Endodermal cell (in vitro differentiated cells): ENCODE measurements around the gene LRIG1. TPM values are rescaled to one million over a fixed set of nuclear protein-coding genes. Genes with fewer than 3 reads are reported as not detected.

ENCODE experiments used
- DNase-seq: peaks from one replicate; pipeline ENCODE4 v3.0.0-alpha.2; 2017
- H3K27ac ChIP-seq: 2 replicates; pipeline ENCODE4 v1.5.1; 2013; ENCODE audit warnings: mild to moderate bottlenecking, low read depth, low read length, moderate library complexity
- H3K27me3 ChIP-seq: 2 replicates; pipeline ENCODE4 v1.6.1; 2013; ENCODE audit warnings: mild to moderate bottlenecking, low read length, moderate library complexity; ENCODE audit not compliant: insufficient read depth, control insufficient read depth, poor library complexity, severe bottlenecking
- H3K36me3 ChIP-seq: 2 replicates; pipeline ENCODE4 v1.7.0; 2013; ENCODE audit warnings: mild to moderate bottlenecking, low read length, moderate library complexity; ENCODE audit not compliant: control insufficient read depth, insufficient read depth
- H3K4me1 ChIP-seq: one replicate; pipeline ENCODE4 v1.7.0; 2013; ENCODE audit warnings: low read length; ENCODE audit not compliant: control insufficient read depth, insufficient read depth
- H3K4me3 ChIP-seq: 2 replicates; pipeline ENCODE4 v1.5.1; 2013; ENCODE audit warnings: mild to moderate bottlenecking, low read length, moderate library complexity
- H3K9ac ChIP-seq: 2 replicates; pipeline ENCODE4 v1.6.1; 2013; ENCODE audit warnings: mild to moderate bottlenecking, low read length, moderate library complexity; ENCODE audit not compliant: poor library complexity, severe bottlenecking; ENCODE audit errors: extremely low read depth
- H3K9me3 ChIP-seq: 2 replicates; pipeline ENCODE4 v1.6.1; 2013; ENCODE audit warnings: mild to moderate bottlenecking, low read length, moderate library complexity; ENCODE audit not compliant: control insufficient read depth
- H3K27ac Mint-ChIP-seq: 2 replicates; pipeline ENCODE4 v1.8.0; 2020; ENCODE audit warnings: mixed read lengths
- H3K27me3 Mint-ChIP-seq: 2 replicates; pipeline ENCODE4 v1.8.0; 2021; ENCODE audit warnings: mild to moderate bottlenecking, mixed read lengths; ENCODE audit not compliant: insufficient read depth
- H3K36me3 Mint-ChIP-seq: 2 replicates; pipeline ENCODE4 v1.8.0; 2020; ENCODE audit warnings: low read depth, mixed read lengths
- H3K4me1 Mint-ChIP-seq: 2 replicates; pipeline ENCODE4 v1.8.0; 2020; ENCODE audit warnings: mixed read lengths
- H3K4me3 Mint-ChIP-seq: 2 replicates; pipeline ENCODE4 v1.8.0; 2020; ENCODE audit warnings: mild to moderate bottlenecking, moderate library complexity, mixed read lengths
- H3K9me3 Mint-ChIP-seq: 2 replicates; pipeline ENCODE4 v1.8.0; 2020; ENCODE audit warnings: mild to moderate bottlenecking, mixed read lengths
- CTCF ChIP-seq: fragments of 200-600 bp; sonication (generic); conservative IDR thresholded peaks from 2 replicates; pipeline ENCODE4 v1.5.0; 2021; ENCODE audit warnings: antibody characterized with exemption, mild to moderate bottlenecking
- WGBS, 2 experiments: methylation state at CpG; one replicate each; pipeline versions ENCODE4 v1.1.5 to v1.1.7; 2013; ENCODE audit warnings: missing lambda C conversion rate in 2 of 2, mixed read lengths in 1 of 2; ENCODE audit not compliant: insufficient coverage in 1 of 2, insufficient read length in 1 of 2; 5-methylcytosine and 5-hydroxymethylcytosine counted together
- total RNA-seq, 2 donors: library from RNA; stranded (reverse); fragmentation: NEBNext Ultra II Directional in 1 of 2; extraction: Animal tissue kit (Norgen Biotek cat#: 25700) in 1 of 2; gene quantifications; 2 replicates in 1 of 2; 3 replicates in 1 of 2; pipeline ENCODE4 v1.2.1, GENCODE V29; 2021

LRIG1 gene
- total RNA-seq, 2 donors from 2014 or later, result 37.5 to 42.3 TPM

DNA sequence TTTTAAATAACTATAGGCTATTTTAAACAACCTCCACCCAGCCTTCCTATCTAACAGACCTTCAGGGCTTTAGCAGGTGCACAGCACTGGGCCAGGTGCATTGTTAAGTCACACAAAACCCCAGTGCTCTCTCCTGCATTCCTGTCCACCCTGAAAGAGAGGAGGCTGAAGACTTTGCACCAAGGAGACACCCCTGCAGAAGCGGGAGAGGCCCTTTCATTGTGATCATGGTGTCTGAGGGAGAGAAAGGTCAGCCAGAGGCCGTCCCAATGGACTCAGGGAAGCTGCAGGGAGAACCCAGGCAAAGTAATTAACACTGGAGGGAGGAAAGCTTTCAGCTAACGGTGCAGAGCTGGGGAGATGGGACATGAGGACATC is 5.2 kb downstream of the LRIG1 start:
- no peaks in the 10 kb centered on the region for H3K9me3 ChIP-seq
- no peak overlapping the region for H3K4me3 Mint-ChIP-seq
- peak; percentile 60 for DNase-seq
- H3K36me3 Mint-ChIP-seq, result no peaks in the 10 kb centered on the region
- no peak overlapping the region for H3K27ac Mint-ChIP-seq
- no peak for TF ChIP-seq CTCF
- peak overlapping the region; percentile 97 for H3K4me3 ChIP-seq
- peaks cover 83% of the 10 kb centered on the region for H3K4me1 Mint-ChIP-seq
- H3K9me3 Mint-ChIP-seq, result no peaks in the 10 kb centered on the region
- peak overlapping the region; percentile 93 for H3K27ac ChIP-seq
- H3K27me3 ChIP-seq, result no peaks in the 10 kb centered on the region
- no peaks in the 10 kb centered on the region for H3K27me3 Mint-ChIP-seq
- 0 to 33% methylated on average over 2 to 3 of the region's 3 CpGs for WGBS, 2 experiments
- no peaks in the 10 kb centered on the region for H3K36me3 ChIP-seq
- H3K9ac ChIP-seq, result no peak overlapping the region
- peaks cover 51% of the 10 kb centered on the region for H3K4me1 ChIP-seq

GRCh38 chr3:66494959-66495667 is 5.7 kb downstream of the LRIG1 start:
- no peaks in the 10 kb centered on the region for H3K27me3 Mint-ChIP-seq
- H3K9ac ChIP-seq, result no peak overlapping the region
- WGBS, 2 experiments, result 28 to 34% methylated on average over 3 to 7 of the region's 7 CpGs

GRCh38 chr3:66493458-66494099 is 7.2 kb downstream of the LRIG1 start:
- Histone ChIP-seq H3K9me3 (no peaks in the 10 kb centered on the region), H3K27me3 (no peaks in the 10 kb centered on the region), H3K9ac (no peak overlapping the region), H3K36me3 (no peaks in the 10 kb centered on the region), H3K4me3 (peak overlapping the region; percentile 30), H3K27ac (no peak overlapping the region), H3K4me1 (peaks cover 48% of the 10 kb centered on the region)
- no peak for TF ChIP-seq CTCF
- Mint-ChIP-seq H3K4me3 (peak overlapping the region; percentile 16), H3K27me3 (no peaks in the 10 kb centered on the region), H3K27ac (no peak overlapping the region), H3K4me1 (peaks cover 77% of the 10 kb centered on the region), H3K36me3 (no peaks in the 10 kb centered on the region), H3K9me3 (no peaks in the 10 kb centered on the region)
- no peak for DNase-seq
- WGBS, 2 experiments, result 62 to 64% methylated on average over 4 to 5 of the region's 5 CpGs

More at GRCh38 chr3:66494959-66495667, 5.7 kb downstream of the LRIG1 start:
- no peak for TF ChIP-seq CTCF
- H3K9me3 ChIP-seq, result no peaks in the 10 kb centered on the region
- peak overlapping the region; percentile 93 for H3K27ac ChIP-seq
- DNase-seq, result no peak
- Mint-ChIP-seq H3K9me3 (no peaks in the 10 kb centered on the region), H3K4me1 (peaks cover 88% of the 10 kb centered on the region), H3K27ac (no peak overlapping the region), H3K36me3 (no peaks in the 10 kb centered on the region), H3K4me3 (no peak overlapping the region)
- peaks cover 51% of the 10 kb centered on the region for H3K4me1 ChIP-seq
- H3K4me3 ChIP-seq, result peak overlapping the region; percentile 97
- no peaks in the 10 kb centered on the region for H3K27me3 ChIP-seq
- no peaks in the 10 kb centered on the region for H3K36me3 ChIP-seq
